HG03060 (cell line): ENCODE measurements around the gene FBXO5.

Experiments used
- ATAC-seq: cut with Tn5 transposase; IDR thresholded peaks from one replicate; pipeline ENCODE4 v1.9.1; 2021; ENCODE audit warnings: low read depth, moderate number of reproducible peaks; ENCODE audit not compliant: unreplicated experiment

The FBXO5 gene

GRCh38 chr6:152952866-152953509 is 29.9 kb downstream of the FBXO5 start:
- no peak for ATAC-seq

GRCh38 chr6:152952045-152952444 is 30.8 kb downstream of the FBXO5 start:
- ATAC-seq, result no peak

GRCh38 chr6:152950240-152950639 is 32.6 kb downstream of the FBXO5 start:
- ATAC-seq, result no peak

GRCh38 chr6:152948150-152948768 is 34.6 kb downstream of the FBXO5 start:
- peak; percentile 62 for ATAC-seq

- no peak for ATAC-seq
Measured at GRCh38 chr6:152946995-152947394, 35.8 kb downstream of the FBXO5 start.

- no peak for ATAC-seq
Measured at GRCh38 chr6:152946484-152946883, 36.4 kb downstream of the FBXO5 start.

- ATAC-seq, result no peak
Measured at GRCh38 chr6:152943260-152943897, 39.5 kb downstream of the FBXO5 start.

- no peak for ATAC-seq
Measured at GRCh38 chr6:152942319-152942869, 40.4 kb downstream of the FBXO5 start.

- no peak for ATAC-seq
Measured at GRCh38 chr6:152941746-152942145, 41.1 kb downstream of the FBXO5 start.

- ATAC-seq, result no peak
Measured at GRCh38 chr6:152932865-152933264, 50.0 kb downstream of the FBXO5 start.

- ATAC-seq, result no peak
Measured at GRCh38 chr6:152922706-152923105, 60.1 kb downstream of the FBXO5 start.
